ENCODE results near the gene PTPRO. TPM values are rescaled to one million over a fixed set of nuclear protein-coding genes. Genes with fewer than 3 reads are reported as not detected.

The PTPRO gene
- total RNA-seq, 2 donors from 2014 or later: 1.3 to 2.6 TPM

DNA sequence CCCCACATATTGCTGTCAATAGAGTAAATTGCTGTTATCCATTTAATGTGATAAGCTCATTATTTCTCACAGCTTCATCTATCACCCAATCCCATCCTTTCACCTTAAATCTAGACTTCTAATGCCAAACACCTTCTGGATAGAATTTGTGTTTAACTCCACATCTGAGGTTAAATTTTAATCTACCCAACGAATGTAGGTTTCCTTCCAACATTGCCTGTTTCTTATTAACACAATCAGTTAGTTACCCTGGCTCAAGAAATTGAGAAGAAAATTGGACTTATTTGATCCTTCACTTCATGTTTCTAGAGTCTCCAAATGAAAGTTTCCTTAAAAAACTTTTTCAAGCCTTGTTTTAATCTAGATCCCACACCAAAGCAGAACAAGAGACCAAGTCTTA lies 67.3 kb downstream of the PTPRO start:
- no peak for ATAC-seq
- 6 to 15% methylated on average over 1 of the region's 1 CpG for WGBS, 2 donors
- H3K36me3 ChIP-seq (replicated peaks in 1 of 2; ENCODE audit: insufficient read depth in 1 of 2, low read depth in 2 of 2): no peaks in the 10 kb centered on the region
- TF ChIP-seq, protein P1, sequence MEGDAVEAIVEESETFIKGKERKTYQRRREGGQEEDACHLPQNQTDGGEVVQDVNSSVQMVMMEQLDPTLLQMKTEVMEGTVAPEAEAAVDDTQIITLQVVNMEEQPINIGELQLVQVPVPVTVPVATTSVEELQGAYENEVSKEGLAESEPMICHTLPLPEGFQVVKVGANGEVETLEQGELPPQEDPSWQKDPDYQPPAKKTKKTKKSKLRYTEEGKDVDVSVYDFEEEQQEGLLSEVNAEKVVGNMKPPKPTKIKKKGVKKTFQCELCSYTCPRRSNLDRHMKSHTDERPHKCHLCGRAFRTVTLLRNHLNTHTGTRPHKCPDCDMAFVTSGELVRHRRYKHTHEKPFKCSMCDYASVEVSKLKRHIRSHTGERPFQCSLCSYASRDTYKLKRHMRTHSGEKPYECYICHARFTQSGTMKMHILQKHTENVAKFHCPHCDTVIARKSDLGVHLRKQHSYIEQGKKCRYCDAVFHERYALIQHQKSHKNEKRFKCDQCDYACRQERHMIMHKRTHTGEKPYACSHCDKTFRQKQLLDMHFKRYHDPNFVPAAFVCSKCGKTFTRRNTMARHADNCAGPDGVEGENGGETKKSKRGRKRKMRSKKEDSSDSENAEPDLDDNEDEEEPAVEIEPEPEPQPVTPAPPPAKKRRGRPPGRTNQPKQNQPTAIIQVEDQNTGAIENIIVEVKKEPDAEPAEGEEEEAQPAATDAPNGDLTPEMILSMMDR (IDR thresholded peaks at IDR 0.05): no peak
- TF ChIP-seq POLR2A (IDR thresholded peaks at IDR 0.05): no peak
- H3K4me1 ChIP-seq: no peaks in the 10 kb centered on the region
- no peak for DNase-seq
- H3K4me3 ChIP-seq: no peak overlapping the region
- H3K27ac ChIP-seq: no peak overlapping the region
- no peaks in the 10 kb centered on the region for H3K27me3 ChIP-seq
- no peaks in the 10 kb centered on the region for H3K9me3 ChIP-seq
- intact Hi-C loops (cut with DNase I): no loop called here

DNA sequence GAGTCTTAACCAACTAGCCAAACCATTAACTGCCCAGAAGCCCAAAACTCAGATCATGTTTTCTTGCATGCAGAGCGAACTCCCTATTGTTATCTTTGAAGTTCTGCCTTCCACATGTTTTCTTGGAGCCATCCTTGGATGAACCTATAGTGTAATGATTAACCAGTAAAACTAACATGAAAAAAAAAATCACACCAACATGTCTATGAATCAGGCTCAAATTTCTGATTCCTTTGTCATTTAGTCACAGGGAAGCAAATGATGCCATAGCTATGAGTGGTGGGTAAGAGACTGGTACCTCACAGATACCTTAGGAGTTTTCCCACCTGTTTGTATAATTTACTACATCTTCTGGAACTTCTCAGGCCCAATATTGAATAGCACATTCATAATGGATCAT lies 70.7 kb downstream of the PTPRO start:
- no peaks in the 10 kb centered on the region for H3K27me3 ChIP-seq
- H3K4me1 ChIP-seq: no peaks in the 10 kb centered on the region
- H3K36me3 ChIP-seq (replicated peaks in 1 of 2; ENCODE audit: insufficient read depth in 1 of 2, low read depth in 2 of 2): no peaks in the 10 kb centered on the region
- DNase-seq: no peak
- WGBS, 2 donors: 78 to 80% methylated on average over 1 of the region's 1 CpG
- TF ChIP-seq POLR2A (IDR thresholded peaks at IDR 0.05): no peak
- TF ChIP-seq, protein P1 (IDR thresholded peaks at IDR 0.05): no peak
- intact Hi-C loops (cut with DNase I): no loop called here
- H3K9me3 ChIP-seq: no peaks in the 10 kb centered on the region
- H3K27ac ChIP-seq: no peak overlapping the region
- no peak overlapping the region for H3K4me3 ChIP-seq
- no peak for ATAC-seq

DNA sequence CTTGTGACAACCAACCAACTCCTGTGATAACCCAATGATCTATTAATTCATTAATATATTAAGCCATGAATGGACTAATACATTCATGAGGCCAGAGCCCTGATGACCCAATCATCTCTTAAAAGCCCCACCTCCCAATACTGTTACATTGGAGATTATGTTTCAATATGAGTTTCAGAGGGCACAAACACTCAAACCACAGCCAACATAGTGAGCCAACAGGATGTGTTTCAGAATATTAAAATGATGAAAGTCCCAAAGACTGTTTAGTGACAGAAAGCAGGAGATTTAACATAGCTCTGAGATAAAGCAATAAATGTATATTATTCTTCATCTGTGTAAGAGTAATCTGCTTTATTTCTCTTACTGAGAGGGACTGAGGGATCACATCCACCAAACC lies 71.7 kb downstream of the PTPRO start:
- no peaks in the 10 kb centered on the region for H3K36me3 ChIP-seq (replicated peaks in 1 of 2; ENCODE audit: insufficient read depth in 1 of 2, low read depth in 2 of 2)
- H3K9me3 ChIP-seq: no peaks in the 10 kb centered on the region
- intact Hi-C loops (cut with DNase I): no loop called here
- ATAC-seq (no peak), DNase-seq (no peak)
- TF ChIP-seq POLR2A (IDR thresholded peaks at IDR 0.05): no peak
- TF ChIP-seq, protein P1 (IDR thresholded peaks at IDR 0.05): no peak
- H3K27ac ChIP-seq: no peak overlapping the region
- H3K4me1 ChIP-seq: no peaks in the 10 kb centered on the region
- no peaks in the 10 kb centered on the region for H3K27me3 ChIP-seq
- no peak overlapping the region for H3K4me3 ChIP-seq

DNA sequence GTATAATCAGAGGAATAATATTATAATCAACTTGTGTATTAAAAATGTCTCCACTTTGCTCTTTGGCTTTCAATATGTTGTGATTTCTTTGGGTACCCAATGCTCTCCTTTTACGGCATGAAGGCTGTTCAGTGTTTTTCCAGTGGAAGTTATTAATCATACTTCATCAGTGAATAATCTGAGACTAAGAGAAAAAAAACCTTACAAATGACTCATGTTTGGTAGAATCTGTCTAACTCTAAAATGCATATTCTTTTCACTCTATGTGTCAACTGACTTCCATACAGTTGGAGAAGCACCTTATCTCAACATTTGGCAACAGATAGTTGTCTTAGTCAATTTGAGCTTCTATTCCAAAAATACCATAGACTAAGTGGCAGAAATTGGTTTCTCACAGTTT lies 82.2 kb downstream of the PTPRO start:
- DNase-seq (no peak), ATAC-seq (no peak)
- intact Hi-C loops (cut with DNase I): no loop called here
- no peaks in the 10 kb centered on the region for H3K9me3 ChIP-seq
- H3K27me3 ChIP-seq: no peaks in the 10 kb centered on the region
- WGBS, 2 donors: 0% methylated on average over 1 of the region's 1 CpG
- no peak overlapping the region for H3K4me3 ChIP-seq
- H3K36me3 ChIP-seq (replicated peaks in 1 of 2; ENCODE audit: insufficient read depth in 1 of 2, low read depth in 2 of 2): no peaks in the 10 kb centered on the region
- no peak overlapping the region for H3K27ac ChIP-seq
- TF ChIP-seq, protein P1 (IDR thresholded peaks at IDR 0.05): no peak
- TF ChIP-seq POLR2A (IDR thresholded peaks at IDR 0.05): no peak
- H3K4me1 ChIP-seq: no peaks in the 10 kb centered on the region

DNA sequence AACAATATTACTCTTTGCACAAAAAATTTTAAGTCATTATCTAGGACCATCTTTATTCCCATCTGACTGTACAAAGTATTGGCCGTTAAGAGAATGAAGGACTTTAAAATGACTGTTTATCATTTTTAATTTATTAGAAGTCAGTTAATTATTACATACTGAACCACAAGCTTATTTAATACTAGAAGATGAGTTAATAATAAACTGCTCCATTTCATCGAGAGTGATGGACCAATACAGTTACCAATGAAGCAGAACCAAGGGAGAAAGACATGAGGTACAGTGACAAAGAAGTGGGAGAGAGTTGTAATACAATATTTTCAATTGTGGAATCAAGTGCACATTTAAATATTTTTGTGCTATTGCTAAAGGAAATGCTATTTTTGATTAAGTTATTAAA lies 83.3 kb downstream of the PTPRO start:
- Histone ChIP-seq H3K27ac (no peak overlapping the region), H3K4me1 (no peaks in the 10 kb centered on the region), H3K9me3 (no peaks in the 10 kb centered on the region), H3K27me3 (no peaks in the 10 kb centered on the region), H3K4me3 (no peak overlapping the region), H3K36me3 (replicated peaks in 1 of 2; ENCODE audit: insufficient read depth in 1 of 2, low read depth in 2 of 2) (no peaks in the 10 kb centered on the region)
- intact Hi-C loops (cut with DNase I): no loop called here
- DNase-seq (no peak), ATAC-seq (no peak)
- no peak for TF ChIP-seq POLR2A (IDR thresholded peaks at IDR 0.05)
- TF ChIP-seq, protein P1 (IDR thresholded peaks at IDR 0.05): no peak
- WGBS, 2 donors: 47 to 55% methylated on average over 2 of the region's 2 CpGs

Data from body of pancreas (tissue), 4 donors.